HG02852 (cell line): ENCODE data around the gene TMEM255A.

ENCODE experiments used
- ATAC-seq: cut with Tn5 transposase; IDR thresholded peaks from one replicate; pipeline ENCODE4 v1.9.1; 2021; ENCODE audit warnings: mild to moderate bottlenecking, moderate library complexity; ENCODE audit not compliant: unreplicated experiment

TMEM255A gene

GRCh38 chrX:120308558-120308957 lies 2.7 kb downstream of the TMEM255A start:
- ATAC-seq: no peak

GRCh38 chrX:120306630-120307029 lies 4.6 kb downstream of the TMEM255A start:
- ATAC-seq: no peak

GRCh38 chrX:120305531-120306141 lies 5.6 kb downstream of the TMEM255A start:
- no peak for ATAC-seq

- no peak for ATAC-seq
Observed at GRCh38 chrX:120304256-120304655, 7.0 kb downstream of the TMEM255A start.

GRCh38 chrX:120302434-120302833 lies 8.8 kb downstream of the TMEM255A start:
- ATAC-seq: peak; percentile 89

DNA sequence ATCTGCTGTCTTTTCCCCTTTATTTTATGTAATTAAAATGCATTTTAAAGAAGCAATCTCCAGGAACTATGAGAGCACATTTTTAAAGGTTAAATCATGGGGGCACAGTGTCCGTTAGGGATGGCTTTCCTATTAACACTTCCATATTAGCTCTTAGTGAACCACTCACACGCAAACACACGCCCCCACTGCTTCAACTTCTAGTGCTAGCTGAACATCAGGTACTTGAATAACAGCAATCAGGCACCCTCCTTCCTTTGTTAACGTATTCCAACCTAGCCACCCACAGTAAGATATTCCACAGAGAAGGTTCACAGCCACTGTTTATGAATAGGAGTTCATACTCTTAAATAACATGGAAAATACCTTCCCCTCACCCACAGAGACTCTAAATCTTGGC lies 9.3 kb downstream of the TMEM255A start:
- ATAC-seq: no peak

- no peak for ATAC-seq
Observed at GRCh38 chrX:120301497-120301896, 9.8 kb downstream of the TMEM255A start.

DNA sequence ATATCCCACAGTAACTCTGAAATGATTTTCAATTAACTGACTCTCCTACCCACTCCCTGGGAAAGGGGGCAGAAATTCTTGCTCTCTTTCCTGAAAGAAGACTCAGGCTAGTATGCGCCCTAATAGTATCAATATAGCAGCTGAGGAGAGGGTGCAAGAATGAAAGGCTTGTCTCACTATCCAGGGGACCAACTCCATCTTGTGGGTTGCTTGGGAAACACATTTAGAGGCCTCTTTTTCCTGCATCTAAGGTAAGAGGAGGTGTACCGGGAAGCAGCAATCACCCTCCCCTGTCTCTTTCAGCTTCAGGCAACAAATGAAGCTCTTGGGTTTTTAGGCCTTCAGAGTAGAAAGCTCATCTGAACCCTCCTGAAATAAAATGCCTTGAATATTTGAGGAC lies 11.3 kb downstream of the TMEM255A start:
- no peak for ATAC-seq

DNA sequence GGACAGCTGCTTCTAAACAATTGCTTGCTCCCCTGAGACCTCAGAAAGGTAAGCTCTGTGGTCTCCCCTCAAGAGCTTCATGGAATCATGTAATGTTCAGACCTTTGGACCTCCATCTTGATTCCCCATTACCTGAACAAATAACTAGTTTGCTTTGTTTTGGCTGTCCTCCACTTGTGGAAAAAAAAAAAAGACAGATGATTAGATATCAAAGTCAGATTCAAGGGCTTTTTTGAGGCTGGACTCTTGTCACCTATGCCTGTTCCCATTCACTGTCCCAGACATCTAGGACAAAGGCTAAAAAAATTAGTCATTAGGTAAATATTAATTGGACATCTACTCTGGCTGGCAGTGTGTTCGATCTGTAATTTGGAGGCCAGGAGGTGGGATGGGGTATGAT lies 13.3 kb downstream of the TMEM255A start:
- ATAC-seq: no peak

DNA sequence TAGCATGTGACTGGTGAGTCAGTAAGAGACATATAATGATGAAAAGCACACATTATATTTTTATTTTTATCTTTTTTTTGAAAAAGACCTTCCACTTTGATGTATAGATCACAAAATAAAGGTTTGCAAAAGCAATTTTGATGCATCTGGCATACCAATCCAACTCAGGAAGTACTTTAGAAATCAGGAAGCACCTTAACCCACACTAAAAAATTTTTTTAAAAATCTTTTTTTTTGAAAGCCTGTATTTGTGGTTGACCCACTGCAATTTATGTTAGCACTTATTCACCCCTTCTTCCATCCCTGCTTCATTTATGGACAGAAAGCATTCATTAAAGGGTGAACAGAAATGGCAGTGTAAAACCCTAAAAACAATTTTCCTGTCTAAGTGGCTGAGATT lies 16.6 kb downstream of the TMEM255A start:
- ATAC-seq: no peak

DNA sequence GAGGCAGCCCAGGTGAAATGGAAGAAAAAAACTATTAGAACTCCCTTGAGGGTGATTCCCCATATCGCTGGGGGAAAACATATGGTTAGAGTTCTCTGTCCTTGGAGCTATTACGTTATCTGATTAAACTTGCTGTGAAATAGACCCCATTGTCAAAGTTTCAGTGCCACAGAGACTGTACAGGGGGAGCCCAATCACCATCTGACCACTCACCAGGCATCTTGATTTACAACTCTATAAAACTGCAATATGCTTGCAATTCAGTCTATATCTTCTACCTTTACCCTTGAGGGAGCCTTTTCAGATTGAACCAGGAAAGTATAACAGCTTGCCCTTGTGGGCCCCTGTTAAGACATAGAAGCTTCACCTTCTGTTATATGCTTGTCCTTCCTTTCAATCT lies 18.2 kb downstream of the TMEM255A start:
- no peak for ATAC-seq

DNA sequence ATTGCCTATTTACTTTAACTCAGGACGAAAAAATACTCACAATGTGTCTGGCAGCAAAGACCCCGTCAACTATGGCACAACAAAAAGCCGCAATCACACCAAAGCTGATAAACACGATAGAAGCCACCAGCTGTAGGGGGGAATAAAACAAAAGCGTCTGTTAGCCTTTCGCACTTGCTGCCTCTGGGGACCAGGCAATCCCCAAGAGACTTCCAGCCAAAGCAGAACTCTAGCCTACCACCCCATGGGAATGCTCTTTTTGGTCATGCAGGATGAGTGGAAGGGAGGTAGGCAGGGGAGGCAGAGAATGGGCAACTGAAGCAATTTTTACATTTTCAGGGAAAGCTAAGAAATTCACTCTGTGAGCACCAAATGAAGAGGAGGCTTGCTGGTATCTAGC lies 20.1 kb downstream of the TMEM255A start:
- ATAC-seq: no peak

GRCh38 chrX:120290107-120290506 lies 21.2 kb downstream of the TMEM255A start:
- ATAC-seq: no peak

DNA sequence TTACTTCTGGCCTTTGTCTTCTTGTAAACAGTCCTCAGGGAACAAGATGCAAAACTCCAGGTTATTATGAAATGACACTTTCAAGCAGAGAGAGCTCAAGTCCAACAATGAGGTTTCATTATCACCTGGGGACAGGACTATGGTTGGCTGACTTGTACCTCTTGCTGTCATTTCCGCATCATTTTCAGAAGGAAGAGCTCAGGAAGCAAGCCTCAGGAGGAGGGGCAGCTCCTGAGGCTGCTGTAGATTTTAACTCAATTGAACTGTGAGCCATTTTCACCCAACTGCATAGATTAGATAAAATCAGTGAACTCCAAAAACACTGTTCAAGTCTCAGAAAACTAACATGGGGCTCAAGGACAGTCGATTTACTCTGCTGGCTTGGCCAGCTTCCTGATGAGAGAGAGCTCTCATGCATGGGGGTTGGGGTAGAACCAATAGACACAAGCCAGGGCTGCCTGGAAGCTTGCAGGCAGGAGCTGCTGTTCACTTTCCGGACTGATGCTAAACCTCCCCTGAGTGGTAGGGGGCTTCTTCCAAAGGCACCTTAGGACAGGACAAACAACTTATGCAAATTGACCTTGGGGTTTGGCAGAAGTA lies 23.6 kb downstream of the TMEM255A start:
- peak; percentile 56 for ATAC-seq

DNA sequence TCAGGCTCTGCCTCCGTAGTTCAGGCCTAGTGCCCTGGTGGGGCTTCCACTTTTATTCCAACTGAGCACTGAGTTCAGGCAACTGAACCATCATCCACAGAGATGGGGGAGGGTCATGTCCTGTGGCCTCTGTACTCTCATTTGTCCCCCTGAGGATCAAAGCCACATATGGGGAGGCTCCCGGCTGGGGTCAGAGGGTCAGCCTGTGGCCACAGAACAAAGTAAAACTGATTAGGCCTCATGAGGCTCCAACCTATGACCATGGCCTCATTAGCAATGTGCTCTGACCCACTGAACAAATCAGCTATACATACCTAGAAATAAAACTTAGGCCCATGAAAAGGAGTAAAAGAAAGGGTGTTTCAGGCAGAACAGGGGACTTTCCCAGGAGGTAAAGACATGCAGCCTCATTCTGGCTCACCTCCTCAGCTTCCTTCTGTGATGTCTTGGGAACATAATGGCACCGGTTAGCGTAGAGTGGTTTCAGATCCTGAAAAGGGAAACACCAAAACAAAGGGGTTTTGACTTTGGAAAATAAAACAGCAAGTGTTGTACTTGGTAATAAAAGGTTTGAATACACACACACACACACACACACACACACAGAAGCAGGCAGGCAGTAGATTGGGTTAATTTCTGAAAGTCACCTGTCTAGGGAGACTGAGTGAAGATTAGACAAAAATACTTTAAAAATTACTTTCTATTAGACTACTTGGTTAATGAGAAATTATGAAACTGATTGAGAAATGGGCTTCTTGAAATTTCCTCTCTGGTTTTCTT lies 24.3 kb downstream of the TMEM255A start:
- peak; percentile 48 for ATAC-seq

DNA sequence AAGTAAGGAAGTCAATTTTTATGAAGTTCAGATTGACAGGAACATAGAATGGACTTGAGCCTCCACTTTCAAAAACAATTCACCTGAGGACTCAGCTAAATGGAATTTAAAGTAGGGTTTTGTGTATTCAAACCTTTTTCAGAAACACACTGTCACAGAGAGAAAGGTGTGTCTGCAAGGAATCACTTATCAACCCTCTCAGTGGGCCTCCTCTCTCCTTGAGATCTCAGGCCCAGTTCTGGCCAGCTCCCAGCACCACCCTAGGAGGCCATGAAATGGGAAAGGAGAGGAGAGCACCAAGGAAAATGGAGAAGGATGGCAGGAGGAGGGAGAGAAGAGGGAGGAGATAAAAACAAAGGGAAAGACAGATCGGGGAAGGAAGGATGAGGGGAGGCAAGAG lies 28.6 kb downstream of the TMEM255A start:
- ATAC-seq: no peak

DNA sequence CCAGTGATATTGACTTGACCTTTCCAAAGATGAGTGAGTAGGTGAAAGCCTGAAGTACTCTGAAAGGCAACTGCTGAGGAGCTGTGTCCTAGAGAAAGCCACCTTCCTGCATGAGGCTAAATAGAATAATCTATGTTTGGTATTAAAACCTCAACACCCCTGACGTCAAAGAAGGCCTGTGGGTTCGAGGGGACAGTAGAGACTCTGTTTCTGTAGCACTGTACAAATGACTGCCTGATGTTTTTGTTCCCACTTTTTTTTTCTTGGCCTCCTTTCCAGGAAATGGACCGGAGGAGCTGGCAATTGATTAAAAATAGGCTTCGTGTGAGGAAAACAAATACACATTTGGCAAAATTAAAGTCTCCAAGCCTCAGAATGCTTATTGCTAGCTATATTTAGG lies 29.5 kb downstream of the TMEM255A start:
- ATAC-seq: no peak

DNA sequence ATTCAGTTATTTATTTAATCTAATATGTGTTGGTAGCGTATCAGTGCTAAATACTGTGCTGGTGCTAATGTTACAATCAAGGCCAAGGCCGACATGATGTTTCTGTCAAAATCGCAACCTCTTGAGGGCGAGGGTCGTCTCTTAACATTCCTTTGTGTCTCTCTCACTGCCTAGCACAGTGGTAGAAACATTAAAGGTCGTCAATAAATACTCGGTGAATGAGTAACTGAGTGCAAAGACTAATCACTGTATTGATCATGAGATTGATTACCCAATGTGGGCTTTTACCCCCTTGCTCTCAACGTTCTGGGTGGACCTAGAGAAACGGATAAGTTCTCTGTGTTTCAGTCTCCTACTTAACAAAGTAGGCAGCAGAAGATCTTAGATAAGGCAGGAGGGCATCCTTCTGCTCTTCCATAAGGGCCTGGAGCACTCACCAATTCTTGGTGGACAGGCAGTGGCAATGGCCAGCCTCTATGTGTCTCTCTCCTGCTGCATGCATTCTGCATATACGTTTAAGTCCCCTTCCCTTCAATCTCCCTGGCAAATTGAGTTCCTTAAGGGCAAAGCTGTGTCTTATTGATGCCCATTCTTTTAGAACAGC lies 30.1 kb downstream of the TMEM255A start:
- ATAC-seq: no peak

DNA sequence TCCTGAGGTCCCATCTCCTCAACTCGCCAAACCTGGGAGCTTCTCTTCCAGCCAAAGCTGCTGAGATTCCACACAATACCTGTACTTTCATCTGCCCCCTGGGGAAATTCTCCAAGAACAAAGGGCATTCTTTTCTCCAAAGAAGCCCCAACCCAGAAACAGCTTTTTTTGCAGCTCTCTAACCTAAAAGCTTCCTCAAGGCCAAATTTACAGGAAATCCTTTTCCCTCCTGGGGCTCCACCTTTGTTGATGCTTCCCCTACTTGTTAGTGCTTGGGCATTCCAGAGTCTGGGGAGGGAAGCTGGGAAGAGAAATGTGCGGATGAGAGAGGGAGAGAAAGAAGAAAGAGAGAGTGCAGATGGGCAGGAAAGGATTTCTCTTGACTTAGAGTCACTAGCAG lies 36.3 kb downstream of the TMEM255A start:
- ATAC-seq: no peak

GRCh38 chrX:120274145-120274544 lies 37.1 kb downstream of the TMEM255A start:
- no peak for ATAC-seq

DNA sequence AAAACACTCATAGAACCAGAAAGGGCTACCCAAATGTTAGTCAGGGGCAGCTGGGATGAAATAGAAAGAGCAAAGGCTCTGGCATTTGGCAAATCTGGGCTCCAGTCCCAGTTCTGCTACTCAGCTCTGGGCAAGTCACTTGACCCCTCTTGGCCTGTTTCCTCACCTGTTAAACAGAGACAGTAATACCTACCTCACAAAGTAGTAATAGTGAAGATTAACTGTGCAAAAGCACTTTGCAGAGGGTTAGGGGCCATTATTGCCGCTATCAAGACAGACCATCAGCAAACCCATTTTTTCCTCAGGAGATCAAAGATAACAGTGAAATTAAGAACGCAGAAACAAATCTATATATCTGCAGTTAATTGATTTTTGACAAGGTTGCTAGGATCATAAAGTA lies 40.0 kb downstream of the TMEM255A start:
- no peak for ATAC-seq

GRCh38 chrX:120270567-120270966 lies 40.7 kb downstream of the TMEM255A start:
- no peak for ATAC-seq
